NCI-H1694 (cell line): ENCODE measurements around the gene ITSN1.
"Not testable (repeated sequence)": the region's sequence is repeated elsewhere in the genome, so short reads cannot be mapped to it uniquely, and the experiment has no call there.

Experiments used
- DNase-seq: peaks from one replicate; lab custom pipeline; 2025; lab: John Stamatoyannopoulos, UW

Gene ITSN1

DNA sequence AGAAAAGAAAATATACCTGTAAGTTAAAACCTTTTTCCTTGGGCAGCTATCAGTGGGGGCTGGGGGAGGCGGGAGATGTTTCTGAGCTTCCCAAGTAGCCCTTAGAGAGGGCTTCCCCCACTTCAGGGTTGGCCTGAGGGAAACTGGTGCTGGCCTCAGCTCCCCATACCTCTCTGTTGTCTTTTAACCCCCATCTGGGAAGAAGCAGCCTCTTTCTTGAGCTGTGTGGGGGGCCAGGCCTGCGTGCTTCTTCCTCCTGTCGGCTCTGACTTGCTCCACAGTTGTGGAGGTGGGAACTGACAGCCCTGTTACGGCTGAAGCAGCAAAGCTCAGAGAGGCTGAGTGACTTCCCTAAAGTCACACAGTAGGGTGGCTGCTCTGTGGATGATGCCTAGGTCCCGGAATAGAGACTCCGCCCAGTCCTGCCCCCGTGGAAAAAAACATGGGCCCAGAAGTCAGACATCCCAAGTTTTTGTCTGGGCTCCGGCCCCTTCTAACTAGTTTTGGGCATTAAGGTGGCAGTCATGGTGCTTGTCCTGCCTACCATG is 218.1 kb downstream of the ITSN1 start:
- no peak for DNase-seq

DNA sequence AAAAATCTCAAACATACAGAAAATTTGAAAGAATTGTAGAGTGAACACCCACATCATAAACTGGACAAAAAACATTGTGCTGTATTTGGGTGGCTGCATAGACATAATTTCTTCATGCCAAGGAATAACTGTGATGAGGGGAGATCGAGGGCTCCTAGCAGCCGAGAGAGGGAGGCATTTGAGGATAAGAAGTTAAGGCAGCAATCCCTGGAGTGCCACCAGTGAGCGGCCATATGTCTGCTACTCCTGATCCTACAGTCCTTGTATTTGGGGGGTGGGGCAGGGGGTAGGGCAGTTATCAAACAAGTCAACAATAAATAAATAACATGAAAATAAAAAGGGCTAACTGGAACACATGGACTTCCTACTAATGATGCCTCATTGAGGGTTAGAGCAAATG is 218.8 kb downstream of the ITSN1 start:
- no peak for DNase-seq

DNA sequence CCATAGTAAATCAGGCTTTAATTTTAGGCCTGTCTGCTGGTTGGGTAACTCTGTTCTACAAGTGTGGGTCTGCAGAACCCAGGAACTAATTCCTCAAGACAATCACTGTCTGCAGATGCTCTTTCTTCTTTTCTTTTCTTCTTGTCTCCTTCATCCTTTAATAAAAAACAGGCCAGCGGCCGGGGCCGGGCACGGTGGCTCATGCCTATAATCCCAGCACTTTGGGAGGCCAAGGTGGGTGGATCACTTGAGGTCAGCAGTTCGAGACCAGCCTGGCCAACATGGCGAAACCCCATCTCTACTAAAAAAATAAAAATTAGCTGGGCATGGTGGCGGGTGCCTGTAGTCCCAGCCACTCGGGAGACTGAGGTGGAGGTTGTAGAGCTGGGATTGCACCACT is 220.9 kb downstream of the ITSN1 start:
- DNase-seq = not testable (repeated sequence)

DNA sequence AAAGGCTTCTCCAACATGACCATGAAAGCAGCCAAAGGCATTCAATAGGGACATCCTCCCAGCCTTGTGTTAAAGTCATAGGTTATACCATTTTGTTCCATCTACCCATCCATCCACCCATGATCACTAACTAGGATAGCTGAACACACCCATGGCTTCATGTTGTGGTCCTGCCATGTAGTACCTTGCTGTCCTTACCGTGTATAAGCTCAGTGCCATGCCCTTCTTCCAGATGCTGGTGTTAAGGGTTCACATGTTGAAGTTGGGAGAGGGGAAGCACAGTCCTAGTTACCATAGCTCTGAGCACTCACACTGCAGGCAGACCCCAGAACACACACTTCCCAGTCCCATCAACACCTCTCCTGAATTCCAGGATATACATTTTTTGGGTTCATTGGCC is 221.8 kb downstream of the ITSN1 start:
- no peak for DNase-seq

DNA sequence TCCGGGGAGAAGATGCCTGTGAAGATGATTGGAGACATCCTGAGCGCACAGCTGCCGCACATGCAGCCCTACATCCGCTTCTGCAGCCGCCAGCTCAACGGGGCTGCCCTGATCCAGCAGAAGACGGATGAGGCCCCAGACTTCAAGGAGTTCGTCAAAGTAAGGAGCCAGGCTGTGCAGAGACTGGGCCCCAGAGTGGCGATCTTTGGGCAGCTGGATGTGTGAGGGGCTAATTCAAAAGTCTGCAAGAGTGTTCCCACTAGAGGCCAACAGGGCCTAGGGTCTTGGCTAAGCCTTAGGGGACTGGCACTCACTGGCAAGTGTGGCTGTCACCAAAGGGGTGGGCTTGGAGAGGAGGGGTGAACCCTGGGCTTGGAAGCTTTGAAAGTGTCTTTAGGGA is 222.9 kb downstream of the ITSN1 start:
- DNase-seq = no peak

DNA sequence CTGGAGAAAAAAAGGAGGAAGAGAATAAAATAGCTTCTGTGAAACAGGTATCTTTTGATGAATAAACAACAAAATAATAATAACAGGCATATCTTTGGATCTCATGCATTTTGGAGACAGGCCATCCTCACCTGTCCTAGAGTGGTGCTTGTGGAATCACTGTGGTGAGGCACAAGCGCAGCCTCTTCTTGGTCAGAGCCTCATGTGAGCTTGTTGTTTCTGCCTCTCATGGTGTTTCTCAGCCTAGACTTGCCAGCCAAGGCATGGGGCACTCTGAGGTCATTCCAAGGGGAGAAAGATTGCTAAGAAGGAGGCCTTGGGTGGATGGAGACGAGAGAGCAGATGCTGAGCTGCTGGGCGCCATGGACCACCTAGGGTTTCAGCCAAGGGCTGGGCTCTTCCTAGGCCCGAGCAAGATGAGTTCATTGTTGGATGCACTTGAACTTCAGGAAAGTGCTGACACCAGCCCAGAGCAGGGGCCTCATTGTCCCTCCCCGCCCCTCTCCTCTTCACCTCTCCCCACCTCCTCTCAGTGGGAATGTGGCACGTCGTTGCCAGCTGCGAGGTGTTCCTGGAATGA is 223.8 kb downstream of the ITSN1 start:
- no peak for DNase-seq

DNA sequence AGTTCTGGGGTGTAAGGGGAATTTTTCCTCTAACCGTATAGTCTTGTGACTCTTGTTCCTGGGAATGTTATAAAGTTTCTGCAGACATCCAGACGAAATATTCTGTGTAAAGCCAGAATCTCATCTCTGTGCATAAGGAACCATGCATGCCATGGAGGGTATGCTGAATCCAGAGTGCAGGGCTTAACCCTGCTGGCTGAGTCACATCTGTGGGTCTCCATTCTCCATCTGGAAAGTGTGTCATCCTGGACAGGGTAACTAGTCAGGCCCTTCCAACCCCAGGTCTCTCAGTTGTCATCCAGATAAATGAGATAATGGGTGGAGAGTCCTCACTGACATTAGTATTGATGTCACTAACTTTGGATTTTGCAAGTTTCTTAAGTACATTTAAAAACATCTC is 224.5 kb downstream of the ITSN1 start:
- no peak for DNase-seq

DNA sequence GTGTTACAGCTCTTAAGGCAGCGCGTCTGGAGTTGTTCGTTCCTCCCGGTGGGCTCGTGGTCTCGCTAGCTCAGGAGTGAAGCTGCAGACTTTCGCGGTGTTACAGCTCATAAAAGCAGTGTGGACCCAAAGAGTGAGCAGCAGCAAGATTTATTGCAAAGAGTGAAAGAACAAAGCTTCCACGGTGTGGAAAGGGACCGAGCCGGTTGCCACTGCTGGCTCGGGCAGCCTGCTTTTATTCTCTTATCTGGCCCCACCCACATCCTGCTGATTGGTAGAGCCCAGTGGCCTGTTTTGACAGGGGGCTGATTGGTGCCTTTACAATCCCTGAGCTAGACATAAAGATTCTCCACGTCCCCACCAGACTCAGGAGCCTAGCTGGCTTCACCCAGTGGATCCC is 225.6 kb downstream of the ITSN1 start:
- not testable (repeated sequence) for DNase-seq

DNA sequence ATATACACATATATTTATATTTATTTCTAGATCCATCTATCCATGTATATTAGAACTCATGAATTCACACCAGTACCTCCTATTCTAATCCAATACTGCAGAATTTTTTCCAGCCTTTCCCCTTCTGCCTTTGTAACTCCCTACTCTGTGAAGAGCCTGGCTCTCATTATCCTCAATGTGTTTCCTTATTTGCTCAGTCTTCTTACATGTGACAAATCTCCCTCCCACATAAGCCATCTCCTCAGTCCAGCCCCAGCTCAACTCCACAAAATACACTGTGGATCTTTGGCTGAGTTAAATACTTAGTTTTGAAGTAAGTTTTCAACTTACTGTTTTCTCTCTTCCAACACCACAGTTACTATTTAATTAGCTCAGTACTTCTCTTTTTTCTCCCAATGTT is 227.6 kb downstream of the ITSN1 start:
- DNase-seq = no peak

DNA sequence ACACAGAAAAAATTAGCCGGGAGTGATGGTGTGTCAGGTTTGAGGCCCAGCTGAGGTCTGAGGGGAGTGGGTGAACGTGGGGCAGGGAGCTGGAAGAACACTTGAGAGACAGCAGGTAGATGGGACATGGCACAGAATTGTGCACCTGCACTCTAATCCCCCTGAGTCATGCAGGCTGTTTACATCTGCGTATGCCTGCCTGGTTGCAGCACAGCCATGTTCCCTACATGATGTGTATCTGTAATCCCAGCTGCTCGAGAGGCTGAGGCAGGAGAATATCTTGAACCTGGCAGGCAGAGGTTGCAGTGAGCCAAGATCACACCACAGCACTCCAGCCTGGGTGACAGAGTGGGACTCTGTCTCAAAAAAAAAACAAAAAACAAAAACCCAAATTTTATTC is 228.5 kb downstream of the ITSN1 start:
- no peak for DNase-seq

DNA sequence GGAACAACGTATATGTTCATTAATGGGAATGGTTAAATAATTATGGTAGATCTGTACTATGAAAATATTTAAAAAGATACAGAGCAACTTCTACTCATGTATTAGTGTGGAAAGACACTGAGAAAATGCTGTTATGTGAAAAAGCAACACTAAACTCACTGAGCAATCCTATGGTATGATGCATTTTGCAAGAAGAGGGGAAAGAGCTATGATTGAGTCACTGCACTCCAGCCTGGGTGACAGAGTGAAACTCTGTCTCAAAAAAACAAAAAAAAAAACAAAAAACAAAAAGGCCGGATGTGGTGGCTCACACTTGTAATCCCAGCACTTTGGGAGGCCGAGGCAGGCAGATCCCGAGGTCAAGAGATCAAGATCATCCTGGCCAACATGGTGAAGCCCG is 228.9 kb downstream of the ITSN1 start:
- no peak for DNase-seq

DNA sequence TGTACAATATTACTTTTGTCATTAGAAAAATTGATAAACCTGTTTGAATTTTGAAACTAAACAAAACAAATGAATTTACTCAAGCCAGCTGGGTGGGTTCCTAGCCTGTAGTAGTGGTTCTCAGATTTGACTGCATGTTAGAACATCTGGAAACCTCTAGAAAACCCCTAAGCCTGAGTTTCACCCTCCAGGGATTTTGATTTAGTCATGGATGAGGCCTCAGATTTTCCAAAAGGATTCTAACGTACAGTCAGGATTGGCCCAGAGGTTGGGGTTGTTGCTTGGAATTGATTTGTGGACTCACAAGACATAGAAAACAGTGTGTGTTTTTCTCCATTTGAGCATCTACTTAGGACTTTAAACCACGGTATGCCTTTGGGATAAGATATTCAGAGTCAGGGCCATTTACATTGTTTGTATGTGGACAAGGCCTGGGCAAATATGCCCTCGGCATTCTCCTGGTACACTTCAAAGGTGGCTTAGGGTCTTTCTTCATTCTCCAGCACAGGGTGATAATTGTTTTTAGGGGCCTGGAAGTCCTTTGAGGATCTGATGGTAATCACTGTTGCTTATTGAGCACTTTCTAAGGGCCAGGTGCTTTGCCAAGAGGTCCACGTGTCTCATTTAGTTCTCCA is 230.7 kb downstream of the ITSN1 start:
- DNase-seq = no peak

DNA sequence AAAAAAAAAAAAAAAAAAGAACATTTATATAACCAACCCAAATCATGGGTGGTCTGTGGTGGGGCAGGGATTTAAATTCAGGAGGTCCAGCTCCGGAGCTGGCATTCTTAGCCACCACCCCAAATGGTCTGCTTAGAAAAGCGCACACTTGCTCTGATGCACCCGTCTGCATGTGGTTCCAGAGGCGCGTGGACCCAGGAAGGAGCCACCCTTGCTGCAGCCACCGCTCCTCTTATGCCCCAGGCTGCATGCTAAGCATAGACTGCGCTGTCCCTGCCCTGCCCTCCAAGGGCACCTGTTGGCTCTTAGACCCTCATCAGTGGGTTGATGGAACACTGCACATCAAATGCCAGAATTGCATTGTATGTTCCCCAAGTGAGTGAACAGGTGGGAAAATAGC is 231.9 kb downstream of the ITSN1 start:
- DNase-seq = no peak

DNA sequence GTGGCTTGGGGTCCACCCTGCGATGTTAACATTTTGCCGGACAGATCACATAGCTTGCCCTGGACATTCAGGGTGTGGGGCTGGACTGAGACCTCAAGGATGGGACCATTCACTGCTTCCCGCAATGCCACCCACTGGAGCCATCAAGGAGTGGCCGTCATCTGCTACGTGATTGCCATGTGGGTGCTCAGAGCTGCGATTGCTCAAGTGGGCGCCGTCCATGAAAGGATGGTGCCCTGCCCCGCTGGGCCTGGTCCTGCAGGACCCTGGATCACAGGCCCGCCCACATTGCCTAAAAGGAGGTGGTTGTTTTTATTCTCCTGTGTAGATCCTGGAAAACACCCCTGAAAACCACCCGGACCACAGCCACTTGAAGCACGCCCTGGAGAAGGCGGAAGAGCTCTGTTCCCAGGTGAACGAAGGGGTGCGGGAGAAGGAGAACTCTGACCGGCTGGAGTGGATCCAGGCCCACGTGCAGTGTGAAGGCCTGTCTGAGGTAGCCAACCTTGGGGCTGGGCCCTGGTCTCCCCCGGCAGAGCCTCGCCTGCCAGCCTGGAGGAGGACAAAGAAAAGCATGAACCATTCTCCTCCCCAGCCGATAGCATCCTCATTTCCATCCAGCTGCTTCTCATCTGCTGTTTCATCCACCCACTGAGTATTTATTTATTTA is 232.9 kb downstream of the ITSN1 start:
- DNase-seq = no peak

DNA sequence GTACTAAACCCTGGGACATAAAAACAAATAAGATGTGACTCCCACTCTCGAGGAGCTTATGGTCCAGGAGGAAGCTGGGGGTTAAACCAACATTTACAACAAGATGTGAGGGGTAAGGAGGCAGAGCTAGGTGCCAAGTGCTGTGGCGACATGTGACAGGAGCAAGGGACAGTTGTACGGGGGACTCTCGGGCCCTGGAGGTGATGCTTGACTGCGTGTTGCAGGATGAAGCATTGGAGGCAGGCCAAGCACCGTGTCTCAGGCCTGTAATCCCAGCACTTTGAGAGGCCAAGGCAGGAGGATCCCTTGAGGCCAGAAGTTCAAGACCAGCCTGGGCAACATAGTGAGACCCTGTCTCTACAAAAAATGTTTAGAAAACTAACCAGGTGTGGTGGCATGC is 236.5 kb downstream of the ITSN1 start:
- DNase-seq = no peak

DNA sequence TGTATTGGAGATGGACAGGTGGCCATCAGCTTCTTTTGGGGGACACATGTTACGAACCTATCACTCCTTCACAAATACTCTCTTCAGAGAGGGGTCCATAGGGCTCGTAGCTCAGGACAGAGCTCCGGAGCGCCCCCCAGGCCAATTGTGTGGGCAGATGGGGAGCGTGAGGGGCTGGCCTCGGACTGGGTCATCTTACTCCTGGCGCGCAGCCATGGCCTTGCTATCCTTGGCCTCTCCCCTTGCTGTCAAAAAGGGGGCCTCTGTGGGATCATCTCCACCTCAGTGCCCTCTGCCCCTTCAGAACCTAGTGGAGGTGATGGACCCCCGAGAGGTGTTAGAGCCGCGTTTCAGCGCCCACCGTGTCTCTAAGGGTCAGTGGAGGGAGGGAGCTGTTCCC is 238.3 kb downstream of the ITSN1 start:
- no peak for DNase-seq

DNA sequence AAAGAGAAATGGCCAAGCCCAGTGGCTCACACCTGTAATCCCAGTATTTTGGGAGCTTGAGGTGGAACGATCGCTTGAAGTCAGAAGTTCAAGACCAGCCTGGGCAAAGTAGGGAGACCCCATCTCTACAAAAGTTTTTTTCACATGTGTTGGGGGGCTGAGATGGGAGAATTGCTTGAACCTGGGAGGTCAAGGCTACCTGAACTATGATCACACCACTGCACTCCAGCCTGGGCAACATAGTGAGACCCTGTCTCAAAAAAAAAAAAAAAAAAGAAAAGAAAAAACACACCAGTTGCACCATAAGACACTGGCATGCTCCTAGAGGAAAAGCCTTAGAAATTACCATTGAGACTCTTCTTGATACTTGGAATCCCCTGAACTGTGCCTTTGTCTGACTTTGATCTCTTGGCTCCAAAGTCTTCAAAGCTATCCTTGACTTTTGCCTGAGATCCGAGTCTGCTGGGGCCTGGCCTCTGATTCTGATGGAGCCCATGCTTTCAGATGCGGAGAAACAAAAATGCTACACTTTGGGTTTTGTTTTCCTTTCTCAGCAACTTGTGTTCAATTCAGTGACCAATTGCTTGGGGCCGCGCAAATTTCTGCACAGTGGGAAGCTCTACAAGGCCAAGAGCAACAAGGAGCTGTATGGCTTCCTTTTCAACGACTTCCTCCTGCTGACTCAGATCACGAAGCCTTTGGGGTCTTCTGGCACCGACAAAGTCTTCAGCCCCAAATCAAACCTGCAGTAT is 239.6 kb downstream of the ITSN1 start:
- DNase-seq = no peak

DNA sequence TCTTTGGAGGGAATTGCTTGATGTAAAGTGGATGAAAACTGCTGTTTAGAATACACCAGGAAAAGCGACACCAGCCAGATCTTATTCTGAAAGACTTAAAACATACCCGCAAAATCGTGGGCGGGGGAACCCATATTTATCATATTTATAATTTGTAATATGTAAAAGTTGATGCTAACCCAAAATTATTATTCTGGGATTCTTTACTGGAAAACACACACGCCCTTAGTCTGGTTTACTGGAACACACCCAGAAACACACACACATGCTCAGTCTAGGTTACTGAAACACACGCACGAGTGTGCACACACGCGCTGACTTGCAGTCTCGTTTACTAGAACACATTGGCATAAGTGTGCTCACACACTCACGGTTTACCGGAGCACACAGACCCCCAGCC is 240.8 kb downstream of the ITSN1 start:
- DNase-seq = no peak

DNA sequence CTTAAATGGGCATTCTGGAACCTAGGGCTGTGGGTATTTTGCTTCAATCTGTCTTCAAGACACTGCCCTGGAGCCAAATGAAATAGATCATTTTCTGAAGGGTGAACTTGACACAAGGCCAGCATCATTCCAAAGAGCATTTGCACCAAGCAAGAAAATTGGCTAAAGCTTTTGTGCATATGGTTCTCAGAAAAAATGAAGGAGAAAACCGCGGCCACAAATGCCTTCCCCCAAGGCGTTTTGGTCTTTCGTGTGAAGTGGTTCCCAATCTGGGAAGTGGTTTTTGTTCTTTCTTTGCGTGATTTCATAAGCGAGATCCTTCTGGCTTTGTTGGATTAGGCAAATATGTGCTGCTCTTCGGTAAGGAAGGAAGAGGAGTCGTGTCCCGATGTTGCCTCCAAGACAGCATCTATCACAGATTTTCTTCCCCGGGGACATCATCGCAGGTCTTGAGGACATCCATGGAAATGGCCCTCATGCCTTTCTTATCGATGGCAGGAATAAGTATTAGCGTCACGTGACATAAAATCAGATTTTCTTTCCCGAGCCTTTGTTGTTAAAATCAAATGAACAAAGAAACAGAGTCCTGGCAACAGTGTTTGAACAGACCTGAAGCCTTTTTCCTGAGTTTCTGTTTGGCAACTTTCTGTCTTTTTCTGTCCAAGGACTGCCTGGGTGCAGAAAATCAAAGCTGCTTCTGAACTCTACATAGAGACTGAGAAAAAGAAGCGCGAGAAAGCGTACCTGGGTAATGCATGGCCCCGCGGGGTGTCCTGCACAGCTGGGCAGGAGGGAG is 242.3 kb downstream of the ITSN1 start:
- no peak for DNase-seq

DNA sequence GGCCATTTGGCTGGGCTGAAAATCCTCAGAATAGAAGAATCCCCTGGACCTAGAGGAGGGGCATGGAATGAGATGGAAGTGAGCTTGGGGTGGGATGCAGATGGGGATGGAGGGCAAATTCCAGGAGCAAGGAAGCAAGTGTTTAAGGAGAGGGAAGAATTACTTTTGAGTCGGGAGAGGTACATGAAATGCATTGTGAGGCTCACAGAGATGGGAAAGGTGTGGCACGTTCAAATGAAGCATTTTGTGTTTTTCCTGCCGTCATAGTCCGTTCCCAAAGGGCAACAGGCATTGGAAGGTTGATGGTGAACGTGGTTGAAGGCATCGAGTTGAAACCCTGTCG is 242.8 kb downstream of the ITSN1 start:
- DNase-seq = no peak

DNA sequence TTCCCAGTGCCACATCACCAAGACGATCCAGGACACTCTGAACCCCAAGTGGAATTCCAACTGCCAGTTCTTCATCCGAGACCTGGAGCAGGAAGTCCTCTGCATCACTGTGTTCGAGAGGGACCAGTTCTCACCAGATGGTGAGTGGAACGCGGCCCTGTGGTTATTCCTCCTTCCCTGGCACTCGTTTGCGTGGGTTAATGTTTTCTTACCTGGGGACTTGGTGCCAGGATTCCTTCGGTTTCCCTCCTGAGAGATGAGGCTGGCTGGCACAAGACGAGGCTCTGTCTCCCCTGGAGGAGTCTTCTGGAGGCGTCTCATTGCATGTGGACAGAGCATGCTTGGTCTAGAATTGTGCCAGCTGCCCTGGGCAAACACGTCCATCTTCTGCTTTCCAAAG is 244.0 kb downstream of the ITSN1 start:
- no peak for DNase-seq

DNA sequence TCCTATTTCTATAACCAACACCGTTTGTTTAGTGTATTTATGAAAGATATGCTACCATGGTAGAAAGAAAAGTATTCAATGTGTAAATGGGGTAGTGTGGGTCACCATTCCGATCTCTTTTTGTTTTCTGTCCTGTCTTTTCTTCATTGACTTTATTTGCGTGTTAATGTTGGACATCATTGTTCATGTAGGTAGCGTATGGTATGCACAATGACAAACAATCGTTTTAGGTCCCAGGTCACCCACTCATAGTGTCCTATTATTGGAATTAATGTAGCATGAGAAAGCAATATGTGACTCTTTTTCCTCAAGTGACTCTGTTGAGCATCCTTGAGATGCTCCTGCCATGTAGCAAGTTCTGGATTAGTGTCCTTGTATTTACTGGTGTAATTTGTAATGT is 247.9 kb downstream of the ITSN1 start:
- DNase-seq = no peak
